ENCODE measurements around the gene KLRC4. TPM values are rescaled to one million over a fixed set of nuclear protein-coding genes. Genes with fewer than 3 reads are reported as not detected.

The KLRC4 gene
- total and polyA plus RNA-seq, 10 donors, result 0.22 to 14.6 (median 5.4) TPM

DNA sequence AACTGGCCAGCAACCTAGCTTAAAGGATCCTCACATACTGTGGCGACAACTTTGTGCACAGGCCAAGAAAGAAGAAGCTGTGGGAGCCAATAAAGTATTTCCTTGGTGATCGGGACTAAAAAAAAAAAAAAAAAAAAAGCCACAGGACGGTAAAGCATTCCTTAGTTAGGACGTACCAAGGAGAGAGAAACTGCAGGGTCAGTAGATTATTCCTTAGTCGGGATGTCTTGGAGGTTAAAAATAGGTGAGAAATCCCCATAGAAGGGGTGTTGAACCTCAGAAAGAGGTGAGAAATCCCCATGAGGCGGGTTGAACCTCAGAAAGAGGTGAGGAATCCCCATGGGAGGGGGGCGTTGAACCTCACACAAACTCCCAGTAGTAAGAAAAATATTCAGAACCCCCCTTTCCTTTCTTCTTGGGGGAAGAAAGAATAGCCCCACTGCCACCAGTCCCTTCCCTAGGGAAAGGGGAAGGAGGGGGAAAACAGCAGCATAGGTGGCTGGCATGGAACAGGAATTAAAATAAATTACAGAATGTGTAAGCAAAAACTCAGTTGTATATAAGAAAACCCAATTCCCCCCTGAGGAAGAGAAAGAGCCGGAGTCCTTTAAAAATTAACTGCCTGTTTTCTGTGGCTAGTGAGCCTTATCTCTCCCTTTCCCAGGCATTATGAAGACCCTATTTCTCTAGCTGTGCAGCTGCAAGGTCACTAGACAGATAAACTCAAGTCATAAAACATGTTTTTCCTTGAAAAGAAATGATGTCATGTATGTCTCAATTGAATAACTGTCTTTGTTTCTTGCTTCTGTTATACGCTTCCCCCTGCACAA lies 46.5 kb downstream of the KLRC4 start:
- Histone ChIP-seq H3K27me3 (replicated peaks in 1 of 7) (no peaks in the 10 kb centered on the region), H3K4me3 (peak overlapping the region in 1 of 8 donors; percentile 80), H3K27ac (peak overlapping the region; percentile 79 to 98 (median 94)), H3K4me1 (peaks cover 8 to 50% (median 28%) of the 10 kb centered on the region in 6 donors), H3K36me3 (no peaks in the 10 kb centered on the region), H3K9me3 (peaks cover 0 to 7% (median 0%) of the 10 kb centered on the region in 8 donors)
- no peak for TF ChIP-seq POLR2A (IDR thresholded peaks at IDR 0.05)
- TF ChIP-seq, protein P1, sequence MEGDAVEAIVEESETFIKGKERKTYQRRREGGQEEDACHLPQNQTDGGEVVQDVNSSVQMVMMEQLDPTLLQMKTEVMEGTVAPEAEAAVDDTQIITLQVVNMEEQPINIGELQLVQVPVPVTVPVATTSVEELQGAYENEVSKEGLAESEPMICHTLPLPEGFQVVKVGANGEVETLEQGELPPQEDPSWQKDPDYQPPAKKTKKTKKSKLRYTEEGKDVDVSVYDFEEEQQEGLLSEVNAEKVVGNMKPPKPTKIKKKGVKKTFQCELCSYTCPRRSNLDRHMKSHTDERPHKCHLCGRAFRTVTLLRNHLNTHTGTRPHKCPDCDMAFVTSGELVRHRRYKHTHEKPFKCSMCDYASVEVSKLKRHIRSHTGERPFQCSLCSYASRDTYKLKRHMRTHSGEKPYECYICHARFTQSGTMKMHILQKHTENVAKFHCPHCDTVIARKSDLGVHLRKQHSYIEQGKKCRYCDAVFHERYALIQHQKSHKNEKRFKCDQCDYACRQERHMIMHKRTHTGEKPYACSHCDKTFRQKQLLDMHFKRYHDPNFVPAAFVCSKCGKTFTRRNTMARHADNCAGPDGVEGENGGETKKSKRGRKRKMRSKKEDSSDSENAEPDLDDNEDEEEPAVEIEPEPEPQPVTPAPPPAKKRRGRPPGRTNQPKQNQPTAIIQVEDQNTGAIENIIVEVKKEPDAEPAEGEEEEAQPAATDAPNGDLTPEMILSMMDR (IDR thresholded peaks at IDR 0.05 in 8 of 11, conservative IDR thresholded peaks at IDR 0.05 in 3 of 11), result no peak
- TF ChIP-seq POLR2AphosphoS5 (IDR thresholded peaks at IDR 0.05), result no peak
- WGBS, 5 donors, result 54 to 64% (median 57%) methylated on average over 9 of the region's 9 CpGs
- DNase-seq, result no peak
- intact Hi-C loops (cut with DNase I; ENCODE audit: low total_unique reads), result no loop called here

DNA sequence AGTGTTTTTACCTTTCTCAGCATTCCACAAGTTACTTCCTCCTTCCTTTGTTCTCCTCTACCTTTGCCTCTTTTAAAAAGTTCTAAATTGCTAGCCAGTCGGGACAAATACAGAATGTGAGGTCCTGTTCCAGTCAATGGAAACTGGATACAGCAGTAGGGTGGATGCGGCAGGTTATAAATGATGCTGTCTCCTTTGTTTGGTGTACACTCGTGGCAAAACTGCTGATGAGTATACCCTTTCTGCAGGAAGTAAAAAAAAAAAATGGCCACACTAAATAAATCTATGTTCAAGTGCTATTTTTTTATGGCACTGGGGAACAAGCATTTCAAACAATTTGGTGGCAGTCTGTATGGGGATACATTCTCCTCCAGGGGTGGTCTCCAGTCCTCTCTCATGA lies 47.2 kb downstream of the KLRC4 start:
- intact Hi-C loops (cut with DNase I; ENCODE audit: low total_unique reads), result no loop called here
- TF ChIP-seq, protein P1 (IDR thresholded peaks at IDR 0.05 in 8 of 11, conservative IDR thresholded peaks at IDR 0.05 in 3 of 11), result no peak
- TF ChIP-seq POLR2AphosphoS5 (IDR thresholded peaks at IDR 0.05), result no peak
- TF ChIP-seq POLR2A (IDR thresholded peaks at IDR 0.05), result no peak
- no peak overlapping the region for H3K4me3 ChIP-seq
- peaks cover 8 to 46% (median 28%) of the 10 kb centered on the region in 6 donors for H3K4me1 ChIP-seq
- DNase-seq, result no peak
- H3K27ac ChIP-seq, result no peak overlapping the region
- WGBS, 5 donors, result 53 to 66% (median 60%) methylated on average over 3 of the region's 3 CpGs
- H3K36me3 ChIP-seq, result no peaks in the 10 kb centered on the region
- H3K27me3 ChIP-seq (replicated peaks in 1 of 7), result no peaks in the 10 kb centered on the region
- no peaks in the 10 kb centered on the region for H3K9me3 ChIP-seq

DNA sequence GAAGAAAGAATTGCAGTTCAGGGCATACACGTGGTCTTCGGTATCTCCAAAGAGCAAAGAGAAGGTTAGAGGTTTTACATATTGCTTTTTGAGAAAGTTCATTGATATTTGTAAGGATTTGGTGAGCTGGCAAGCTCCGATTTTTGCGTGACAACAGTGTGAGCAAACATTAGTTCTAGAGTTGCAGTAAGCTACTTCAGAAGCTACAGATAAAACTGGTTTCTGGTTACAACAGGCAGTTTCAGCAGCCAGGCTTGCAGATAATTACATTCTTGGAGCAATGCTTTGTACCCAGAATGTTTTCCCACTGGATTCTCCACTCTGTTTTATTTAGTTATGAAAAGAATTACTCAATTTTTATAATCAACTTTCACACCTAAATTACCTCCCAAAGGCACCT lies 47.9 kb downstream of the KLRC4 start:
- intact Hi-C loops (cut with DNase I; ENCODE audit: low total_unique reads), result no loop called here
- H3K4me3 ChIP-seq, result no peak overlapping the region

DNA sequence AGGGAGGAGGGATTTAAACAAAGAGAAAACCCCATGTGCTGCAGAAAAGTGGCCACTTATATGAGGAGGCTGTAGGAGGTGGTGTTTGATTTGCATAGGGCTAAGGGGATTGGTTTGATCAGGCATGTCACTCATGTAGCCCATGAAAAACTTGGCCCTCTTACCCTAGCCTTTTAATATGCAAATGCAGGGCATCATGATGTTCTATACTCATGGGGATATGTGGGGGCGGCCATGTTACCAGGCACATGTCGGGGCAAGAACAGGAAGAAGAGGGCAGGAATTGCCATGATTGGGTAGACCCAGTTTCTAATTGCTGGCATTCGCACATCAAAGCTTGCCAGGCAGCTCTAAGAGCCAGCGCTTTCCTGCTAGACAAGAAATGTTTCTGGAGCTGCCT lies 48.5 kb downstream of the KLRC4 start:
- no peak overlapping the region for H3K27ac ChIP-seq
- H3K4me3 ChIP-seq, result no peak overlapping the region
- TF ChIP-seq POLR2A (IDR thresholded peaks at IDR 0.05) (no peak), POLR2AphosphoS5 (IDR thresholded peaks at IDR 0.05) (no peak)
- TF ChIP-seq, protein P1 (IDR thresholded peaks at IDR 0.05 in 8 of 11, conservative IDR thresholded peaks at IDR 0.05 in 3 of 11), result no peak
- H3K4me1 ChIP-seq, result peaks cover 8 to 34% (median 21%) of the 10 kb centered on the region in 6 donors
- no peaks in the 10 kb centered on the region for H3K36me3 ChIP-seq
- intact Hi-C loops (cut with DNase I; ENCODE audit: low total_unique reads), result no loop called here
- no peaks in the 10 kb centered on the region for H3K9me3 ChIP-seq
- WGBS, 5 donors, result 76 to 86% (median 85%) methylated on average over 4 of the region's 4 CpGs
- H3K27me3 ChIP-seq (replicated peaks in 1 of 7), result no peaks in the 10 kb centered on the region
- DNase-seq, result no peak

More for the DNA sequence above, 47.9 kb downstream of the KLRC4 start:
- WGBS, 5 donors, result 81 to 92% (median 83%) methylated on average over 4 of the region's 4 CpGs
- H3K9me3 ChIP-seq, result no peaks in the 10 kb centered on the region
- no peaks in the 10 kb centered on the region for H3K36me3 ChIP-seq
- DNase-seq, result no peak
- no peak overlapping the region for H3K27ac ChIP-seq
- no peaks in the 10 kb centered on the region for H3K27me3 ChIP-seq (replicated peaks in 1 of 7)
- no peak for TF ChIP-seq POLR2A (IDR thresholded peaks at IDR 0.05)
- TF ChIP-seq, protein P1 (IDR thresholded peaks at IDR 0.05 in 8 of 11, conservative IDR thresholded peaks at IDR 0.05 in 3 of 11), result no peak
- TF ChIP-seq POLR2AphosphoS5 (IDR thresholded peaks at IDR 0.05), result no peak
- H3K4me1 ChIP-seq, result peaks cover 8 to 39% (median 27%) of the 10 kb centered on the region in 6 donors
